GM12891 (cell line): ENCODE data around the gene ACTR5.

ENCODE experiments used
- PAX5 ChIP-seq: IDR thresholded peaks from 2 replicates; pipeline ENCODE4 v1.6.1; 2011; ENCODE audit warnings: low read length, moderate library complexity, mild to moderate bottlenecking; ENCODE audit not compliant: insufficient read depth, severe bottlenecking
- POLR2A ChIP-seq: IDR thresholded peaks from 2 replicates; pipeline ENCODE4 v1.6.1; 2011; ENCODE audit warnings: low read depth, low read length, control low read depth
- POLR2AphosphoS5 ChIP-seq: IDR thresholded peaks from 2 replicates; pipeline ENCODE4 v1.6.1; 2011; ENCODE audit warnings: low read depth, low read length, control low read depth
- POU2F2 ChIP-seq: IDR thresholded peaks from 2 replicates; pipeline ENCODE4 v1.6.1; 2011; ENCODE audit warnings: low read depth, mild to moderate bottlenecking, control low read depth, low read length, moderate library complexity
- SPI1 ChIP-seq: IDR thresholded peaks from 2 replicates; pipeline ENCODE4 v1.6.1; 2011; ENCODE audit warnings: low read depth, low read length, control low read depth
- TAF1 ChIP-seq: IDR thresholded peaks from 2 replicates; pipeline ENCODE4 v1.6.1; 2011; ENCODE audit warnings: low read depth, low read length, control low read depth

DNA sequence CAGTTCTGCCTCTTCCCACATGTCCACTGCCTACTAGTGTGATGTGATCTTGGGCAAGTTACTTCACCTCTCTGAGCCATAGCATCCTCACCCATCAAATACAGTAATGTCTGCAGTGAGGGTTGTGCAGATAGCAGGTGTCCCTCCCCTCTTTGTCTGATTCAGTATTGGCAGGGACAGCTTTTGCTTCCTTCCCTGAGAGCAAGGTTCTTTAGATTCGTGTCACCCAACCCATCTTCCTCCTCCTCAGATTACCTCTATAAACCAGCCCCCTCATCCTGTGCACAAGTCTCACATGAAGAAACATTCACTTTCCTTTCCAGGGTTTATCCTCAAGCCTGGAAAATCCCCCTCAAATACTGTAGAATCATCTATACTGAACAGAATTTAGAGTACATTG, 15.4 kb downstream of the ACTR5 start:
- TF ChIP-seq POLR2A (no peak), TAF1 (no peak), POLR2AphosphoS5 (no peak), POU2F2 (no peak), SPI1 (no peak), PAX5 (no peak)
